SK-MEL-5 (cell line): Measurements from ENCODE around the gene ABCC1. TPM values are rescaled to one million over a fixed set of nuclear protein-coding genes. Genes with fewer than 3 reads are reported as not detected.
A peak's percentile ranks its signal among the peaks of the same experiment; 100 is the strongest.
"Not testable (repeated sequence)": the region's sequence is repeated elsewhere in the genome, so short reads cannot be mapped to it uniquely, and the experiment has no call there.

Experiments
- DNase-seq: peaks from one replicate; pipeline ENCODE4 v3.0.0-alpha.2; 2016; ENCODE audit warnings: low read depth, low spot score
- in situ Hi-C: cut with HindIII; loops from 2 replicates; pipeline ENCODE4 v1.10.0; 2016; ENCODE audit warnings: low sequenced_read_pairs, high pct_unique_total_duplicates, low pct_unique_long_range_greater_than_20kb
- polyA plus RNA-seq, 2 experiments: library from polyadenylated mRNA; depleted of rRNA; stranded (reverse); fragments of >200 nt; gene quantifications; 2 replicates each; pipeline ENCODE4 v1.2.3, GENCODE V29; 2015
- total RNA-seq: library from RNA; depleted of rRNA; stranded (reverse); fragments of >200 nt; shearing (Covaris generic); gene quantifications from 2 replicates; pipeline ENCODE4 v1.2.3, GENCODE V29; 2014; rRNA removed

ABCC1 gene
- total RNA-seq = 7.2 and 9.1 TPM in 2 replicates
- 22.6 and 28.6 TPM in 2 replicates for polyA plus RNA-seq (2015; cell fraction: cytosol; rRNA removed)
- polyA plus RNA-seq (2015; cell fraction: nucleus; rRNA removed) = 30.1 and 46.2 TPM in 2 replicates

- DNase-seq = peak; percentile 36
- in situ Hi-C loops = no loop called here
Measured at GRCh38 chr16:15949210-15950160, at the start of gene ABCC1. Gene ABCC1 (plus strand): TSS chr16:15949616. CDS start chr16:15949752, 136 bp downstream.

- in situ Hi-C loops = no loop called here
- DNase-seq = no peak
Measured at GRCh38 chr16:15900357-15900756, 49.1 kb upstream of the ABCC1 start.

GRCh38 chr16:15900901-15901500 is 48.4 kb upstream of the ABCC1 start:
- DNase-seq = no peak
- in situ Hi-C loops = no loop called here

- no peak for DNase-seq
- in situ Hi-C loops = no loop called here
Measured at GRCh38 chr16:15903960-15904359, 45.5 kb upstream of the ABCC1 start.

- no peak for DNase-seq
- in situ Hi-C loops = no loop called here
Measured at GRCh38 chr16:15906439-15906838, 43.0 kb upstream of the ABCC1 start.

- in situ Hi-C loops = no loop called here
- peak; percentile 95 for DNase-seq
Measured at GRCh38 chr16:15907863-15908478, 41.4 kb upstream of the ABCC1 start.

- no peak for DNase-seq
- in situ Hi-C loops = no loop called here
Measured at GRCh38 chr16:15911198-15911597, 38.2 kb upstream of the ABCC1 start.

- DNase-seq = no peak
- in situ Hi-C loops = no loop called here
Measured at GRCh38 chr16:15913046-15913698, 36.2 kb upstream of the ABCC1 start.

- in situ Hi-C loops = no loop called here
- DNase-seq = no peak
Measured at GRCh38 chr16:15915555-15916081, 33.8 kb upstream of the ABCC1 start.

GRCh38 chr16:15916323-15916722 is 33.1 kb upstream of the ABCC1 start:
- no peak for DNase-seq
- in situ Hi-C loops = no loop called here

GRCh38 chr16:15918314-15918713 is 31.1 kb upstream of the ABCC1 start:
- DNase-seq, in situ Hi-C loops: not testable (repeated sequence)

- no peak for DNase-seq
- in situ Hi-C loops = no loop called here
Measured at GRCh38 chr16:15919331-15919730, 30.1 kb upstream of the ABCC1 start.

GRCh38 chr16:15924996-15925395 is 24.4 kb upstream of the ABCC1 start:
- DNase-seq = no peak
- in situ Hi-C loops = no loop called here

GRCh38 chr16:15925631-15926030 is 23.8 kb upstream of the ABCC1 start:
- no peak for DNase-seq
- in situ Hi-C loops = no loop called here

GRCh38 chr16:15928261-15929104 is 20.9 kb upstream of the ABCC1 start:
- no peak for DNase-seq
- in situ Hi-C loops = no loop called here

- DNase-seq = no peak
- in situ Hi-C loops = no loop called here
Measured at GRCh38 chr16:15932939-15933338, 16.5 kb upstream of the ABCC1 start.

- no peak for DNase-seq
- in situ Hi-C loops = no loop called here
Measured at GRCh38 chr16:15933781-15934180, 15.6 kb upstream of the ABCC1 start.
